ENCODE measurements around the gene ZBTB21.

ZBTB21 gene

GRCh38 chr21:42056996-42057689 lies 47.0 kb upstream of the ZBTB21 start:
- H3K4me1 ChIP-seq, result no peaks in the 10 kb centered on the region
- no peak for TF ChIP-seq CTCF (IDR thresholded peaks at IDR 0.05; ENCODE audit: low read depth, low read length)
- H3K4me3 ChIP-seq (ENCODE audit: low read depth, low read length), result no peak overlapping the region
- no peaks in the 10 kb centered on the region for H3K9me3 ChIP-seq
- DNase-seq, result no peak
- H3K27me3 ChIP-seq, result peaks cover 15% of the 10 kb centered on the region
- no peaks in the 10 kb centered on the region for H3K36me3 ChIP-seq

- DNase-seq, result no peak
- no peak for TF ChIP-seq CTCF (IDR thresholded peaks at IDR 0.05; ENCODE audit: low read depth, low read length)
- H3K4me3 ChIP-seq (ENCODE audit: low read depth, low read length), result no peak overlapping the region
Observed at GRCh38 chr21:42056468-42056867, 46.3 kb upstream of the ZBTB21 start.

GRCh38 chr21:42055425-42055824 lies 45.3 kb upstream of the ZBTB21 start:
- no peak overlapping the region for H3K4me3 ChIP-seq (ENCODE audit: low read depth, low read length)
- DNase-seq, result no peak

More at GRCh38 chr21:42056468-42056867, 46.3 kb upstream of the ZBTB21 start:
- Histone ChIP-seq H3K4me1 (no peaks in the 10 kb centered on the region), H3K27me3 (peaks cover 11% of the 10 kb centered on the region; the same call in 1 of the 2 replicates), H3K36me3 (no peaks in the 10 kb centered on the region), H3K9me3 (no peaks in the 10 kb centered on the region)

GRCh38 chr21:42051788-42052187 lies 41.6 kb upstream of the ZBTB21 start:
- H3K4me1 ChIP-seq, result no peaks in the 10 kb centered on the region
- H3K4me3 ChIP-seq (ENCODE audit: low read depth, low read length), result no peak overlapping the region
- H3K27me3 ChIP-seq, result no peaks in the 10 kb centered on the region; the same call in 1 of the 2 replicates
- no peaks in the 10 kb centered on the region for H3K9me3 ChIP-seq
- no peaks in the 10 kb centered on the region for H3K36me3 ChIP-seq
- no peak for TF ChIP-seq CTCF (IDR thresholded peaks at IDR 0.05; ENCODE audit: low read depth, low read length)
- no peak for DNase-seq

More at GRCh38 chr21:42055425-42055824, 45.3 kb upstream of the ZBTB21 start:
- H3K27me3 ChIP-seq, result peaks cover 5% of the 10 kb centered on the region; the same call in 1 of the 2 replicates
- no peaks in the 10 kb centered on the region for H3K4me1 ChIP-seq
- TF ChIP-seq CTCF (IDR thresholded peaks at IDR 0.05; ENCODE audit: low read depth, low read length), result no peak
- no peaks in the 10 kb centered on the region for H3K36me3 ChIP-seq
- no peaks in the 10 kb centered on the region for H3K9me3 ChIP-seq

GRCh38 chr21:42049578-42050430 lies 39.6 kb upstream of the ZBTB21 start:
- H3K36me3 ChIP-seq, result no peaks in the 10 kb centered on the region
- H3K9me3 ChIP-seq, result no peaks in the 10 kb centered on the region
- H3K4me3 ChIP-seq (ENCODE audit: low read depth, low read length), result no peak overlapping the region
- H3K4me1 ChIP-seq, result no peaks in the 10 kb centered on the region
- no peaks in the 10 kb centered on the region for H3K27me3 ChIP-seq
- DNase-seq, result no peak
- TF ChIP-seq CTCF (IDR thresholded peaks at IDR 0.05; ENCODE audit: low read depth, low read length), result no peak

Data from BE2C (cell line).